GM23338 (cell line): ENCODE results near the gene RRBP1. TPM values are rescaled to one million over a fixed set of nuclear protein-coding genes. Genes with fewer than 3 reads are reported as not detected.
A peak's percentile ranks its signal among the peaks of the same experiment; 100 is the strongest.

Source experiments
- ATAC-seq: fragments of 200-7000 bp; cut with Tn5 transposase; 3 replicates; pipeline ENCODE4 v1.9.1; 2020
- DNase-seq: peaks from one replicate; pipeline ENCODE4 v3.0.0-alpha.2; 2015; ENCODE audit warnings: low spot score
- H2AFZ ChIP-seq: fragments of 200-600 bp; sonication (generic); 2 replicates; pipeline ENCODE4 v1.8.0; 2016; ENCODE audit warnings: antibody characterized with exemption, mild to moderate bottlenecking, moderate library complexity
- H3F3A ChIP-seq: fragments of 200-600 bp; sonication (generic); replicated peaks from 2 replicates; pipeline ENCODE4 v1.8.0; 2017; ENCODE audit warnings: antibody characterized with exemption, mixed run types, low read depth
- H3K27ac ChIP-seq: fragments of 200-600 bp; sonication (generic); 2 replicates; pipeline ENCODE4 v1.6.1; 2016; ENCODE audit warnings: low read depth
- H3K27me3 ChIP-seq: fragments of 200-600 bp; sonication (generic); 2 replicates; pipeline ENCODE4 v1.8.0; 2016; ENCODE audit warnings: mild to moderate bottlenecking, mixed run types, moderate library complexity; ENCODE audit not compliant: insufficient read depth
- H3K36me3 ChIP-seq: fragments of 200-600 bp; sonication (generic); 2 replicates; pipeline ENCODE4 v1.8.0; 2016; ENCODE audit warnings: mild to moderate bottlenecking; ENCODE audit not compliant: insufficient read depth
- H3K4me1 ChIP-seq: fragments of 200-600 bp; sonication (generic); 2 replicates; pipeline ENCODE4 v1.8.0; 2016; ENCODE audit warnings: mild to moderate bottlenecking, moderate library complexity; ENCODE audit not compliant: insufficient read depth
- H3K4me2 ChIP-seq: fragments of 200-600 bp; sonication (generic); 2 replicates; pipeline ENCODE4 v1.7.1; 2017; ENCODE audit warnings: mixed run types
- H3K4me3 ChIP-seq: fragments of 200-600 bp; sonication (generic); 2 replicates; pipeline ENCODE4 v1.6.1; 2016; ENCODE audit warnings: mixed run types
- H3K79me2 ChIP-seq: fragments of 200-600 bp; sonication (generic); replicated peaks from 2 replicates; pipeline ENCODE4 v1.8.0; 2017; ENCODE audit warnings: mild to moderate bottlenecking; ENCODE audit not compliant: insufficient read depth
- H3K9me2 ChIP-seq: fragments of 200-600 bp; sonication (generic); 2 replicates; pipeline ENCODE4 v1.8.0; 2017; ENCODE audit not compliant: insufficient read depth
- H4K20me1 ChIP-seq: fragments of 200-600 bp; sonication (generic); replicated peaks from 2 replicates; pipeline ENCODE4 v1.8.0; 2017; ENCODE audit warnings: mild to moderate bottlenecking; ENCODE audit not compliant: insufficient read depth
- H3K27ac Mint-ChIP-seq: 2 replicates; pipeline ENCODE4 v1.8.0; 2020; ENCODE audit warnings: inconsistent platforms, mild to moderate bottlenecking, moderate library complexity, mixed read lengths
- H3K27me3 Mint-ChIP-seq: 3 replicates; pipeline ENCODE4 v1.8.0; 2022; ENCODE audit warnings: low read depth, mild to moderate bottlenecking, moderate library complexity, mixed read lengths, inconsistent platforms; ENCODE audit not compliant: insufficient read depth, poor library complexity
- H3K36me3 Mint-ChIP-seq: 3 replicates; pipeline ENCODE4 v1.8.0; 2021; ENCODE audit warnings: low read depth, mild to moderate bottlenecking, inconsistent platforms, moderate library complexity, mixed read lengths
- H3K4me1 Mint-ChIP-seq: 3 replicates; pipeline ENCODE4 v1.8.0; 2020; ENCODE audit warnings: mild to moderate bottlenecking, inconsistent platforms, mixed read lengths
- H3K4me3 Mint-ChIP-seq: 3 replicates; pipeline ENCODE4 v1.8.0; 2021; ENCODE audit warnings: moderate library complexity, mild to moderate bottlenecking, inconsistent platforms, mixed read lengths
- H3K9me3 Mint-ChIP-seq: 3 replicates; pipeline ENCODE4 v1.8.0; 2020; ENCODE audit warnings: moderate library complexity, mild to moderate bottlenecking, inconsistent platforms, mixed read lengths
- CREB1 ChIP-seq: fragments of 250-450 bp; sonication (Bioruptor Pico); IDR thresholded peaks from 2 replicates; pipeline ENCODE4 v1.5.0; 2020; ENCODE audit warnings: low read depth, mild to moderate bottlenecking, moderate library complexity
- EZH2 ChIP-seq: fragments of 200-600 bp; sonication (generic); IDR thresholded peaks from one replicate; pipeline ENCODE4 v1.8.0; 2017; ENCODE audit warnings: antibody characterized with exemption, mild to moderate bottlenecking, low read depth; ENCODE audit not compliant: unreplicated experiment
- EZH2phosphoT487 ChIP-seq: fragments of 200-600 bp; sonication (generic); IDR thresholded peaks from one replicate; pipeline ENCODE4 v1.8.1; 2018; ENCODE audit warnings: antibody characterized with exemption; ENCODE audit not compliant: unreplicated experiment
- JUNB ChIP-seq: IDR thresholded peaks from one replicate; pipeline ENCODE4 v1.6.1; 2016; ENCODE audit warnings: antibody characterized with exemption; ENCODE audit not compliant: unreplicated experiment
- NANOG ChIP-seq: IDR thresholded peaks from 2 replicates; pipeline ENCODE4 v1.6.1; 2016; ENCODE audit warnings: antibody characterized with exemption, borderline replicate concordance
- POLR2AphosphoS5 ChIP-seq: IDR thresholded peaks from 2 replicates; pipeline ENCODE4 v1.6.1; 2016; ENCODE audit warnings: antibody characterized with exemption, low read depth
- STAT1 ChIP-seq: IDR thresholded peaks from one replicate; pipeline ENCODE4 v1.6.1; 2016; ENCODE audit warnings: antibody characterized with exemption; ENCODE audit not compliant: unreplicated experiment
- polyA plus RNA-seq: library from polyadenylated mRNA; unstranded; fragments of >200 nt; fragmentation: Nextera tagmentation; extraction: Ambion mirVana; gene quantifications from 2 replicates; pipeline ENCODE4 v1.2.1, GENCODE V29; 2016
- total RNA-seq: library from RNA; depleted of rRNA; stranded (reverse); fragments of >200 nt; shearing (Covaris generic); gene quantifications from 2 replicates; pipeline ENCODE4 v1.2.3, GENCODE V29; 2014
- TF ChIP-seq, protein P1 (sequence below): fragments of 250-450 bp; sonication (Bioruptor Pico); IDR thresholded peaks from 2 replicates; pipeline ENCODE4 v1.5.0; 2020; ENCODE audit warnings: mild to moderate bottlenecking, moderate library complexity
- TF ChIP-seq, protein P2 (sequence below): IDR thresholded peaks from 2 replicates; pipeline ENCODE4 v1.6.1; 2016; ENCODE audit warnings: antibody characterized with exemption
- TF ChIP-seq, protein P3 (sequence below): IDR thresholded peaks from one replicate; pipeline ENCODE4 v1.6.1; 2018; ENCODE audit warnings: antibody characterized with exemption; ENCODE audit not compliant: unreplicated experiment
- TF ChIP-seq, protein P4 (sequence below), 2 experiments: fragments of 200-600 bp in 1 of 2; sonication (generic) in 1 of 2; conservative IDR thresholded peaks; 2 replicates each; pipeline versions ENCODE4 v1.5.1 to v1.6.1; 2016 to 2017; ENCODE audit warnings: antibody characterized with exemption in 2 of 2, low read depth in 2 of 2, mild to moderate bottlenecking in 2 of 2, moderate library complexity in 1 of 2

Gene RRBP1
- total and polyA plus RNA-seq, 2 experiments from 2014 or later: 105 to 113 TPM

DNA sequence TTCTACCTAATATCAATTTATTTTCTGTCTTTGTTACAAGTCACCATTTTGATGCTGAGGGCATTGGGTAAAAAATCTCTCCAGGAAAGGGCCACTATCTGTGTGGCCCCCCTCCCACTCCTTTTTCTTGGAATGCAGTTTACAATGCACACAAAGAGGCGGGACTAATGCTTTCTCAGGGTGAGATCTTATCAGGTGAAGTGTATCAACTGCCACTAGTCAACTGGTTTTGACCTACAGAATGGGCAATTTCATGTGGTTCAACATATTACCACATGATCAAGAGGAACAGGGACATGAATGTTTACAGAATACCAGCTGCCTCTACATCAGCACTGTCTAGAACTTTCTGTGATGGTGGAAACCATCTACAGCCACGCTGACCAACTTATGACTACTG, 3.7 kb downstream of the RRBP1 start:
- H3K4me3 Mint-ChIP-seq: no peak overlapping the region; the same call in 2 of the 3 replicates
- peaks cover 6% of the 10 kb centered on the region for H3K27me3 Mint-ChIP-seq
- peaks cover 39% of the 10 kb centered on the region for H3K4me1 Mint-ChIP-seq
- ATAC-seq (no peak), DNase-seq (peak; percentile 38)
- 0 out of 2 replicates have a peak, but pooled peaks cover 4% of the 10 kb centered on the region for H3F3A ChIP-seq
- H3K27ac ChIP-seq: no peak overlapping the region
- no peak overlapping the region for H2AFZ ChIP-seq
- TF ChIP-seq, protein P1, sequence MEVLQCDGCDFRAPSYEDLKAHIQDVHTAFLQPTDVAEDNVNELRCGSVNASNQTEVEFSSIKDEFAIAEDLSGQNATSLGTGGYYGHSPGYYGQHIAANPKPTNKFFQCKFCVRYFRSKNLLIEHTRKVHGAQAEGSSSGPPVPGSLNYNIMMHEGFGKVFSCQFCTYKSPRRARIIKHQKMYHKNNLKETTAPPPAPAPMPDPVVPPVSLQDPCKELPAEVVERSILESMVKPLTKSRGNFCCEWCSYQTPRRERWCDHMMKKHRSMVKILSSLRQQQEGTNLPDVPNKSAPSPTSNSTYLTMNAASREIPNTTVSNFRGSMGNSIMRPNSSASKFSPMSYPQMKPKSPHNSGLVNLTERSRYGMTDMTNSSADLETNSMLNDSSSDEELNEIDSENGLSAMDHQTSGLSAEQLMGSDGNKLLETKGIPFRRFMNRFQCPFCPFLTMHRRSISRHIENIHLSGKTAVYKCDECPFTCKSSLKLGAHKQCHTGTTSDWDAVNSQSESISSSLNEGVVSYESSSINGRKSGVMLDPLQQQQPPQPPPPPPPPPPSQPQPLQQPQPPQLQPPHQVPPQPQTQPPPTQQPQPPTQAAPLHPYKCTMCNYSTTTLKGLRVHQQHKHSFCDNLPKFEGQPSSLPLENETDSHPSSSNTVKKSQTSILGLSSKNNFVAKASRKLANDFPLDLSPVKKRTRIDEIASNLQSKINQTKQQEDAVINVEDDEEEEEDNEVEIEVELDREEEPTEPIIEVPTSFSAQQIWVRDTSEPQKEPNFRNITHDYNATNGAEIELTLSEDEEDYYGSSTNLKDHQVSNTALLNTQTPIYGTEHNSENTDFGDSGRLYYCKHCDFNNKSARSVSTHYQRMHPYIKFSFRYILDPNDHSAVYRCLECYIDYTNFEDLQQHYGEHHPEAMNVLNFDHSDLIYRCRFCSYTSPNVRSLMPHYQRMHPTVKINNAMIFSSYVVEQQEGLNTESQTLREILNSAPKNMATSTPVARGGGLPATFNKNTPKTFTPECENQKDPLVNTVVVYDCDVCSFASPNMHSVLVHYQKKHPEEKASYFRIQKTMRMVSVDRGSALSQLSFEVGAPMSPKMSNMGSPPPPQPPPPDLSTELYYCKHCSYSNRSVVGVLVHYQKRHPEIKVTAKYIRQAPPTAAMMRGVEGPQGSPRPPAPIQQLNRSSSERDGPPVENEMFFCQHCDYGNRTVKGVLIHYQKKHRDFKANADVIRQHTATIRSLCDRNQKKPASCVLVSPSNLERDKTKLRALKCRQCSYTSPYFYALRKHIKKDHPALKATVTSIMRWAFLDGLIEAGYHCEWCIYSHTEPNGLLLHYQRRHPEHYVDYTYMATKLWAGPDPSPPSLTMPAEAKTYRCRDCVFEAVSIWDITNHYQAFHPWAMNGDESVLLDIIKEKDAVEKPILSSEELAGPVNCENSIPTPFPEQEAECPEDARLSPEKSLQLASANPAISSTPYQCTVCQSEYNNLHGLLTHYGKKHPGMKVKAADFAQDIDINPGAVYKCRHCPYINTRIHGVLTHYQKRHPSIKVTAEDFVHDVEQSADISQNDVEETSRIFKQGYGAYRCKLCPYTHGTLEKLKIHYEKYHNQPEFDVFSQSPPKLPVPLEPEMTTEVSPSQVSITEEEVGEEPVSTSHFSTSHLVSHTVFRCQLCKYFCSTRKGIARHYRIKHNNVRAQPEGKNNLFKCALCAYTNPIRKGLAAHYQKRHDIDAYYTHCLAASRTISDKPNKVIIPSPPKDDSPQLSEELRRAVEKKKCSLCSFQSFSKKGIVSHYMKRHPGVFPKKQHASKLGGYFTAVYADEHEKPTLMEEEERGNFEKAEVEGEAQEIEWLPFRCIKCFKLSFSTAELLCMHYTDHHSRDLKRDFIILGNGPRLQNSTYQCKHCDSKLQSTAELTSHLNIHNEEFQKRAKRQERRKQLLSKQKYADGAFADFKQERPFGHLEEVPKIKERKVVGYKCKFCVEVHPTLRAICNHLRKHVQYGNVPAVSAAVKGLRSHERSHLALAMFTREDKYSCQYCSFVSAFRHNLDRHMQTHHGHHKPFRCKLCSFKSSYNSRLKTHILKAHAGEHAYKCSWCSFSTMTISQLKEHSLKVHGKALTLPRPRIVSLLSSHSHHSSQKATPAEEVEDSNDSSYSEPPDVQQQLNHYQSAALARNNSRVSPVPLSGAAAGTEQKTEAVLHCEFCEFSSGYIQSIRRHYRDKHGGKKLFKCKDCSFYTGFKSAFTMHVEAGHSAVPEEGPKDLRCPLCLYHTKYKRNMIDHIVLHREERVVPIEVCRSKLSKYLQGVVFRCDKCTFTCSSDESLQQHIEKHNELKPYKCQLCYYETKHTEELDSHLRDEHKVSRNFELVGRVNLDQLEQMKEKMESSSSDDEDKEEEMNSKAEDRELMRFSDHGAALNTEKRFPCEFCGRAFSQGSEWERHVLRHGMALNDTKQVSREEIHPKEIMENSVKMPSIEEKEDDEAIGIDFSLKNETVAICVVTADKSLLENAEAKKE: no peak
- TF ChIP-seq EZH2phosphoT487 (no peak), JUNB (no peak), NANOG (no peak), POLR2AphosphoS5 (no peak), EZH2 (no peak), CREB1 (CRISPR knock-in tag) (no peak), STAT1 (no peak)
- TF ChIP-seq, protein P2, sequence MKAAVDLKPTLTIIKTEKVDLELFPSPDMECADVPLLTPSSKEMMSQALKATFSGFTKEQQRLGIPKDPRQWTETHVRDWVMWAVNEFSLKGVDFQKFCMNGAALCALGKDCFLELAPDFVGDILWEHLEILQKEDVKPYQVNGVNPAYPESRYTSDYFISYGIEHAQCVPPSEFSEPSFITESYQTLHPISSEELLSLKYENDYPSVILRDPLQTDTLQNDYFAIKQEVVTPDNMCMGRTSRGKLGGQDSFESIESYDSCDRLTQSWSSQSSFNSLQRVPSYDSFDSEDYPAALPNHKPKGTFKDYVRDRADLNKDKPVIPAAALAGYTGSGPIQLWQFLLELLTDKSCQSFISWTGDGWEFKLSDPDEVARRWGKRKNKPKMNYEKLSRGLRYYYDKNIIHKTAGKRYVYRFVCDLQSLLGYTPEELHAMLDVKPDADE: no peak
- TF ChIP-seq, protein P3, sequence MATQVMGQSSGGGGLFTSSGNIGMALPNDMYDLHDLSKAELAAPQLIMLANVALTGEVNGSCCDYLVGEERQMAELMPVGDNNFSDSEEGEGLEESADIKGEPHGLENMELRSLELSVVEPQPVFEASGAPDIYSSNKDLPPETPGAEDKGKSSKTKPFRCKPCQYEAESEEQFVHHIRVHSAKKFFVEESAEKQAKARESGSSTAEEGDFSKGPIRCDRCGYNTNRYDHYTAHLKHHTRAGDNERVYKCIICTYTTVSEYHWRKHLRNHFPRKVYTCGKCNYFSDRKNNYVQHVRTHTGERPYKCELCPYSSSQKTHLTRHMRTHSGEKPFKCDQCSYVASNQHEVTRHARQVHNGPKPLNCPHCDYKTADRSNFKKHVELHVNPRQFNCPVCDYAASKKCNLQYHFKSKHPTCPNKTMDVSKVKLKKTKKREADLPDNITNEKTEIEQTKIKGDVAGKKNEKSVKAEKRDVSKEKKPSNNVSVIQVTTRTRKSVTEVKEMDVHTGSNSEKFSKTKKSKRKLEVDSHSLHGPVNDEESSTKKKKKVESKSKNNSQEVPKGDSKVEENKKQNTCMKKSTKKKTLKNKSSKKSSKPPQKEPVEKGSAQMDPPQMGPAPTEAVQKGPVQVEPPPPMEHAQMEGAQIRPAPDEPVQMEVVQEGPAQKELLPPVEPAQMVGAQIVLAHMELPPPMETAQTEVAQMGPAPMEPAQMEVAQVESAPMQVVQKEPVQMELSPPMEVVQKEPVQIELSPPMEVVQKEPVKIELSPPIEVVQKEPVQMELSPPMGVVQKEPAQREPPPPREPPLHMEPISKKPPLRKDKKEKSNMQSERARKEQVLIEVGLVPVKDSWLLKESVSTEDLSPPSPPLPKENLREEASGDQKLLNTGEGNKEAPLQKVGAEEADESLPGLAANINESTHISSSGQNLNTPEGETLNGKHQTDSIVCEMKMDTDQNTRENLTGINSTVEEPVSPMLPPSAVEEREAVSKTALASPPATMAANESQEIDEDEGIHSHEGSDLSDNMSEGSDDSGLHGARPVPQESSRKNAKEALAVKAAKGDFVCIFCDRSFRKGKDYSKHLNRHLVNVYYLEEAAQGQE: no peak
- TF ChIP-seq, protein P4, sequence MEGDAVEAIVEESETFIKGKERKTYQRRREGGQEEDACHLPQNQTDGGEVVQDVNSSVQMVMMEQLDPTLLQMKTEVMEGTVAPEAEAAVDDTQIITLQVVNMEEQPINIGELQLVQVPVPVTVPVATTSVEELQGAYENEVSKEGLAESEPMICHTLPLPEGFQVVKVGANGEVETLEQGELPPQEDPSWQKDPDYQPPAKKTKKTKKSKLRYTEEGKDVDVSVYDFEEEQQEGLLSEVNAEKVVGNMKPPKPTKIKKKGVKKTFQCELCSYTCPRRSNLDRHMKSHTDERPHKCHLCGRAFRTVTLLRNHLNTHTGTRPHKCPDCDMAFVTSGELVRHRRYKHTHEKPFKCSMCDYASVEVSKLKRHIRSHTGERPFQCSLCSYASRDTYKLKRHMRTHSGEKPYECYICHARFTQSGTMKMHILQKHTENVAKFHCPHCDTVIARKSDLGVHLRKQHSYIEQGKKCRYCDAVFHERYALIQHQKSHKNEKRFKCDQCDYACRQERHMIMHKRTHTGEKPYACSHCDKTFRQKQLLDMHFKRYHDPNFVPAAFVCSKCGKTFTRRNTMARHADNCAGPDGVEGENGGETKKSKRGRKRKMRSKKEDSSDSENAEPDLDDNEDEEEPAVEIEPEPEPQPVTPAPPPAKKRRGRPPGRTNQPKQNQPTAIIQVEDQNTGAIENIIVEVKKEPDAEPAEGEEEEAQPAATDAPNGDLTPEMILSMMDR (conservative IDR thresholded peaks at IDR 0.05; ENCODE audit: low read depth in 2 of 2): no peak
- peaks cover 66% of the 10 kb centered on the region for H4K20me1 ChIP-seq
- H3K9me2 ChIP-seq: no peaks in the 10 kb centered on the region
- H3K4me3 ChIP-seq: no peak overlapping the region
- peaks cover 36% of the 10 kb centered on the region for H3K36me3 Mint-ChIP-seq
- peaks cover 20% of the 10 kb centered on the region for H3K4me1 ChIP-seq
- no peak overlapping the region for H3K27ac Mint-ChIP-seq
- no peaks in the 10 kb centered on the region for H3K27me3 ChIP-seq
- H3K4me2 ChIP-seq: no peak overlapping the region
- 0 out of 2 replicates have a peak, but pooled peaks cover 5% of the 10 kb centered on the region for H3K36me3 ChIP-seq
- H3K9me3 Mint-ChIP-seq: no peaks in the 10 kb centered on the region
- H3K79me2 ChIP-seq: peaks cover 76% of the 10 kb centered on the region
